Choroid plexus epithelial cell (primary cell): ENCODE results near the gene TBC1D10A.

Source experiments
- DNase-seq: peaks from one replicate; pipeline ENCODE4 v3.0.0-alpha.2; 2010; ENCODE audit warnings: low read depth
- H3K4me3 ChIP-seq: 2 replicates; pipeline ENCODE4 v1.5.1; 2011; ENCODE audit warnings: low read depth, mild to moderate bottlenecking, control low read depth, low read length, moderate library complexity
- CTCF ChIP-seq: conservative IDR thresholded peaks from 2 replicates; pipeline ENCODE4 v1.5.1; 2011; ENCODE audit warnings: low read depth, mild to moderate bottlenecking, control low read depth, inconsistent platforms, low read length, moderate library complexity

Gene TBC1D10A

DNA sequence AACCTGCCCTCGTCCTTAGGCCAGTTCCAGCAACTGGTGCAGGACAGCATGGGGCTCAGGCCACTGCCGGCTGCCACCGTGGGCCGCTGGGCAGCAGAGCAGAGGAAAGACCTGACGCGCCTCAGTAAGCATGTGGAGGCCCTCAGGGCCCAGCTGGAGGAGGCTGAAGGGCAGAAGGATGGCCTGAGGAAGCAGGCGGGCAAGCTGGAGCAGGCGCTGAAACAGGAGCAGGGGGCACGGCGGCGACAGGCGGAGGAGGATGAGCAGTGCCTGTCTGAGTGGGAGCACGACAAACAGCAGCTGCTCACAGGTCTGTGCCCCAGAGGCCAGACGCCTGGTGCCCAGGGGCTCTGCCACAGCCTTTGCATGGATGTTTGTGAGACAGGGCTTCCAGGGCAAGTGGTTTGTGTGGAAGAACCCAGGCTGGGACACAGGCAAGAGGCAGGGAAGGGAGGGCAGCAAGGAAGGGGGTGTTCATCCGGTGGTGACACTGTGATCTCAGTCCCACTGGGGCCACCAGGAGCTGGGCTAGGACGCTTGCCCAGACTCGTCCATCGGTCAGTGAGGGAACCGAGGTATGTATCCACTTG lies 44.0 kb upstream of the TBC1D10A start:
- TF ChIP-seq CTCF, result no peak
- H3K4me3 ChIP-seq, result no peak overlapping the region
- DNase-seq, result no peak

GRCh38 chr22:30368420-30368819 lies 41.7 kb upstream of the TBC1D10A start:
- TF ChIP-seq CTCF, result no peak
- no peak overlapping the region for H3K4me3 ChIP-seq
- DNase-seq, result no peak

DNA sequence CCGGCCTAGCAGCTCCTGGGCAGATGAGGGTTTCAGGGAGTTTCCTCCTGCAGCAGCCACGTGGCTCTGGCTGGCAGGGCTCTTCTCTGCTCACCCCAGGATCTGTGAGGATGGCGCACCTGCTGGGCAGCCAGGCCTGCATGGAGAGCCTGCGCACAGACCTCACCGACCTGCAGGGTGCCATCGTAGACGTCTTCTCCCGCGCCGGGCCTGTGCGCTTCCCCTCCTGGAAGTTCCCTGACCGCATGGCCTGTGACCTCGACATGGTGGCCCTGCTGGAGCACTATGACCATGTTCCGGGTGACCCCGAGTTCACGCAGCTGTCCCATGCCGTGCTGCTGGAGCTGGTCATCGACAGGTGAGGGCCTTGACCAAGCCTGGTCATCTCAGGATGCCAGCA lies 39.1 kb upstream of the TBC1D10A start:
- DNase-seq, result no peak
- no peak for TF ChIP-seq CTCF
- H3K4me3 ChIP-seq, result no peak overlapping the region

- H3K4me3 ChIP-seq, result no peak overlapping the region
- no peak for TF ChIP-seq CTCF
- DNase-seq, result peak; percentile 11
Observed at GRCh38 chr22:30362651-30363281, 36.0 kb upstream of the TBC1D10A start.

- no peak overlapping the region for H3K4me3 ChIP-seq
- DNase-seq, result no peak
- no peak for TF ChIP-seq CTCF
Observed at GRCh38 chr22:30361916-30362650, 35.3 kb upstream of the TBC1D10A start.

- TF ChIP-seq CTCF, result no peak
- DNase-seq, result no peak
Observed at GRCh38 chr22:30358541-30358940, 31.8 kb upstream of the TBC1D10A start.

More at GRCh38 chr22:30358541-30358940, 31.8 kb upstream of the TBC1D10A start:
- H3K4me3 ChIP-seq, result no peak overlapping the region
